Psoas muscle (tissue), 8 donors: Measurements from ENCODE around the gene FBLIM1. TPM values are rescaled to one million over a fixed set of nuclear protein-coding genes. Genes with fewer than 3 reads are reported as not detected.

Source experiments
- ATAC-seq, 4 donors: fragments of 200-7000 bp; cut with Tn5 transposase; one replicate each; pipeline ENCODE4 v1.9.1; 2020; ENCODE audit warnings: moderate library complexity in 3 of 4, mild to moderate bottlenecking in 2 of 4
- DNase-seq, 2 donors: peaks; one replicate each; pipeline ENCODE4 v3.0.0-alpha.2; 2020
- H3K27ac ChIP-seq: fragments of 200-600 bp; one replicate; pipeline ENCODE4 v1.8.0; 2022
- H3K27me3 ChIP-seq, 3 donors: fragments of 200-600 bp in 1 of 3; one replicate each; pipeline versions ENCODE4 v1.6.1 to v1.8.0; 2013 to 2022; ENCODE audit warnings: low read length in 2 of 3, mild to moderate bottlenecking in 2 of 3, moderate library complexity in 1 of 3; ENCODE audit not compliant: insufficient read depth in 3 of 3
- H3K36me3 ChIP-seq, 2 donors: fragments of 200-600 bp in 1 of 2; one replicate each; pipeline versions ENCODE4 v1.6.1 to v1.8.0; 2013 to 2022; ENCODE audit warnings: low read depth in 1 of 2, mild to moderate bottlenecking in 1 of 2, moderate library complexity in 1 of 2; ENCODE audit not compliant: insufficient read depth in 1 of 2
- H3K4me1 ChIP-seq: fragments of 200-600 bp; one replicate; pipeline ENCODE4 v1.8.0; 2022
- H3K4me3 ChIP-seq: fragments of 200-600 bp; one replicate; pipeline ENCODE4 v1.8.0; 2022; ENCODE audit warnings: mild to moderate bottlenecking
- H3K9me3 ChIP-seq: fragments of 200-600 bp; one replicate; pipeline ENCODE4 v1.8.0; 2022
- CTCF ChIP-seq: fragments of 200-600 bp; IDR thresholded peaks from one replicate; pipeline ENCODE4 v1.8.0; 2022; ENCODE audit warnings: antibody characterized with exemption
- WGBS, 3 donors: extraction: QIAGEN DNeasy Blood & Tissue Kit; methylation state at CpG; one replicate each; pipeline versions ENCODE4 v1.1.6 to v1.1.7; 2013; 5-methylcytosine and 5-hydroxymethylcytosine counted together
- intact Hi-C, 2 donors: fragments of 100-400 bp; cut with DNase I; formaldehyde crosslinking; loops; one replicate each; pipeline versions ENCODE4 v1.11.0 to v1.14.2; 2022
- polyA plus RNA-seq, 3 donors: library from polyadenylated mRNA; stranded (reverse); fragments of 200-250 nt; gene quantifications; one replicate each; pipeline ENCODE4 v1.2.3, GENCODE V29; 2013
- total RNA-seq, 4 donors: library from RNA; stranded (reverse); fragmentation: NEBNext Ultra II Directional in 2 of 4; extraction: Animal tissue kit (Norgen Biotek cat#: 25700) in 2 of 4; gene quantifications; one replicate each; pipeline versions ENCODE4 v1.2.1 to v1.2.4, GENCODE V29; 2021 to 2023
- donor health status: healthy with polysubstance abuse.
- donor health status: DM: no; HTN: no; CAD: no; lungs with moderate emphysema.
- donor health status: Bipolar disorder and iron deficiency.
- donor health status: healthy.
- donor health status: DM: yes; HTN: yes; CAD: no.
- donor health status: DM: no; HTN: no; CAD: no.
- donor health status: DM: no; HTN: no; CAD: no.
- donor health status: DM: yes; HTN: yes; CAD: no.

The FBLIM1 gene
- total and polyA plus RNA-seq, 7 donors: 2.5 to 11.3 (median 2.9) TPM

- H3K27me3 ChIP-seq: no peaks in the 10 kb centered on the region
- WGBS, 3 donors: 70 to 75% (median 72%) methylated on average over 7 of the region's 7 CpGs
- TF ChIP-seq CTCF: no peak
- DNase-seq (no peak), ATAC-seq (no peak)
- H3K36me3 ChIP-seq: peaks cover 3 to 70% of the 10 kb centered on the region in 2 donors
- H3K27ac ChIP-seq: peak overlapping the region; percentile 23
- intact Hi-C loops: no loop called here
- H3K4me3 ChIP-seq: no peak overlapping the region
- H3K9me3 ChIP-seq: no peaks in the 10 kb centered on the region
- H3K4me1 ChIP-seq: peaks cover 30% of the 10 kb centered on the region
Measured at GRCh38 chr1:15732686-15733081, 25.9 kb upstream of the FBLIM1 start.

GRCh38 chr1:15733218-15733725 lies 25.3 kb upstream of the FBLIM1 start:
- intact Hi-C loops: no loop called here
- no peak overlapping the region for H3K4me3 ChIP-seq
- peaks cover 29% of the 10 kb centered on the region for H3K4me1 ChIP-seq
- WGBS, 3 donors: 78 to 85% (median 83%) methylated on average over 11 of the region's 11 CpGs
- H3K27ac ChIP-seq: peak overlapping the region; percentile 23
- no peaks in the 10 kb centered on the region for H3K27me3 ChIP-seq
- DNase-seq (no peak), ATAC-seq (no peak)
- no peak for TF ChIP-seq CTCF
- H3K36me3 ChIP-seq: peaks cover 3 to 64% of the 10 kb centered on the region in 2 donors
- no peaks in the 10 kb centered on the region for H3K9me3 ChIP-seq

- DNase-seq: no peak
- H3K27ac ChIP-seq: no peak overlapping the region
- TF ChIP-seq CTCF: no peak
- intact Hi-C loops: no loop called here
- no peak overlapping the region for H3K4me3 ChIP-seq
- no peaks in the 10 kb centered on the region for H3K9me3 ChIP-seq
- peaks cover under 1 to 59% of the 10 kb centered on the region in 2 donors for H3K36me3 ChIP-seq
- WGBS, 3 donors: 87 to 91% (median 89%) methylated on average over 26 to 27 of the region's 27 CpGs
- peaks cover 24% of the 10 kb centered on the region for H3K4me1 ChIP-seq
- H3K27me3 ChIP-seq: no peaks in the 10 kb centered on the region
- no peak for ATAC-seq
Measured at GRCh38 chr1:15733726-15734226, 24.8 kb upstream of the FBLIM1 start.

- ATAC-seq (no peak), DNase-seq (no peak)
- Histone ChIP-seq H3K9me3 (no peaks in the 10 kb centered on the region), H3K27ac (peak overlapping the region; percentile 95), H3K36me3 (peaks cover 0 to 54% of the 10 kb centered on the region in 2 donors), H3K4me3 (no peak overlapping the region), H3K27me3 (no peaks in the 10 kb centered on the region), H3K4me1 (peaks cover 19% of the 10 kb centered on the region)
- intact Hi-C loops: no loop called here
- WGBS, 3 donors: 68 to 76% (median 72%) methylated on average over 13 of the region's 13 CpGs
- TF ChIP-seq CTCF: no peak
Measured at GRCh38 chr1:15734296-15734695, 24.3 kb upstream of the FBLIM1 start.

GRCh38 chr1:15734901-15735300 lies 23.7 kb upstream of the FBLIM1 start:
- Histone ChIP-seq H3K4me3 (no peak overlapping the region), H3K4me1 (peaks cover 19% of the 10 kb centered on the region), H3K36me3 (peaks cover 0 to 54% of the 10 kb centered on the region in 2 donors), H3K27me3 (no peaks in the 10 kb centered on the region), H3K27ac (peak overlapping the region; percentile 95), H3K9me3 (no peaks in the 10 kb centered on the region)
- peak in 1 of 2 donors; percentile 44 for DNase-seq
- ATAC-seq: no peak
- no peak for TF ChIP-seq CTCF
- WGBS, 3 donors: 65 to 82% (median 75%) methylated on average over 17 of the region's 17 CpGs
- intact Hi-C loops: loop anchor here (5.0 kb wide), 2 partner anchors 153 to 208 kb away; partner anchors contain the start of gene DNAJC16 (in 1 of the 2)
